WTC11 (cell line): ENCODE measurements around the gene PAAF1.

ENCODE experiments used
- ATF1 ChIP-seq: sonication (generic); formaldehyde crosslinking; IDR thresholded peaks from 2 replicates; pipeline ENCODE4 v1.8.1; 2023; ENCODE audit warnings: mild to moderate bottlenecking, moderate library complexity, missing genetic modification reagents
- CBFB ChIP-seq: sonication (generic); formaldehyde crosslinking; IDR thresholded peaks from 2 replicates; pipeline ENCODE4 v1.8.1; 2022; ENCODE audit warnings: mild to moderate bottlenecking, low read depth, missing genetic modification reagents
- CREB1 ChIP-seq: sonication (generic); formaldehyde crosslinking; IDR thresholded peaks from 2 replicates; pipeline ENCODE4 v1.8.0; 2023; ENCODE audit warnings: mild to moderate bottlenecking, missing genetic modification reagents
- FOXK1 ChIP-seq: sonication (generic); formaldehyde crosslinking; IDR thresholded peaks from 2 replicates; pipeline ENCODE4 v1.8.0; 2022; ENCODE audit warnings: mild to moderate bottlenecking, moderate library complexity, missing genetic modification reagents
- FOXP1 ChIP-seq: sonication (generic); formaldehyde crosslinking; IDR thresholded peaks from 2 replicates; pipeline ENCODE4 v1.8.0; 2022; ENCODE audit warnings: missing genetic modification reagents, mild to moderate bottlenecking, moderate library complexity, borderline replicate concordance
- RELA ChIP-seq: sonication (generic); formaldehyde crosslinking; IDR thresholded peaks from 2 replicates; pipeline ENCODE4 v1.8.1; 2022; ENCODE audit warnings: missing genetic modification reagents, mild to moderate bottlenecking, borderline replicate concordance
- SMAD4 ChIP-seq: sonication (generic); formaldehyde crosslinking; IDR thresholded peaks from 2 replicates; pipeline ENCODE4 v1.8.0; 2022; ENCODE audit warnings: mild to moderate bottlenecking, missing genetic modification reagents
- ZNF317 ChIP-seq: sonication (generic); formaldehyde crosslinking; IDR thresholded peaks from 2 replicates; pipeline ENCODE4 v1.8.1; 2023; ENCODE audit warnings: low read depth, mild to moderate bottlenecking, moderate library complexity, missing genetic modification reagents, borderline replicate concordance
- TF ChIP-seq, protein P1 (sequence below): fragments of 200-600 bp; IDR thresholded peaks from 2 replicates; pipeline ENCODE4 v1.8.0; 2022; ENCODE audit warnings: antibody characterized with exemption
- TF ChIP-seq, protein P2 (sequence below): fragments of 250-450 bp; sonication (Bioruptor Pico); IDR thresholded peaks from 2 replicates; pipeline ENCODE4 v2.1.2; 2022; ENCODE audit warnings: mild to moderate bottlenecking, moderate library complexity
- TF ChIP-seq, protein P3 (sequence below): sonication (generic); formaldehyde crosslinking; IDR thresholded peaks from 2 replicates; pipeline ENCODE4 v1.8.1; 2022; ENCODE audit warnings: mild to moderate bottlenecking, missing genetic modification reagents, moderate library complexity, borderline replicate concordance
- TF ChIP-seq, protein P4 (sequence below): sonication (generic); formaldehyde crosslinking; IDR thresholded peaks from 2 replicates; pipeline ENCODE4 v1.8.0; 2022; ENCODE audit warnings: mild to moderate bottlenecking, missing genetic modification reagents
- TF ChIP-seq, protein P5 (sequence below): fragments of 250-450 bp; sonication (Bioruptor Pico); IDR thresholded peaks from 2 replicates; pipeline ENCODE4 v1.8.0; 2021; ENCODE audit warnings: mild to moderate bottlenecking
- TF ChIP-seq, protein P6 (sequence below): sonication (generic); formaldehyde crosslinking; IDR thresholded peaks from 2 replicates; pipeline ENCODE4 v1.8.1; 2023; ENCODE audit warnings: mild to moderate bottlenecking, missing genetic modification reagents, moderate library complexity

DNA sequence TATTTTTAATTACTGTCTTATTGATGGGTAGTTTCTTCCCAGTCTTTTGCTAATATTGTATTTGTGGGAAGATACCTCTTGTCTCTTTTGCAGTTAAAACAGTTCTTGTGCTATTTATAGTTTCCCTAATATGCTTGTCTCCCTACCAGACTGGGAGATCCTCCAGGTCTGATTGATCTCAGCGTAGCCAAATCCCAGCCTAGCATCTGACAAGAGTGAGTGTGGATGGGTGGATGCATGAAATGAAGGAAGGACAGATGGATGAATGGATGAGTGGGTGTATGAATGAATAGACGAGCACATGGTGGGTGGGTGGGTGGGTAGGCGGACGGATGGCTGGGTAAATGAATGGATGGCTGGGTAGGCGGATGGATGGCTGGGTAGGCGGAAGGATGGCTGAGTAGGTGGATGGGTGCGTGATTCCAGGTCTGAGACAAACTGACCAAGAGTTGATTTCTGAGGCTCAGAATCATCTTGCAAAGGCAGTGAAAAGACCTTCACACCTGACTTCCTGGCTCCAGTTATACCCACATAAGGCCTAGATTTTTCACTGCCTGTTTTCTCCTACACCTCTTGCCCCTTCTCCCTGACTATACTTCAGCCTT lies 85.4 kb downstream of the PAAF1 start:
- TF ChIP-seq, protein P1, sequence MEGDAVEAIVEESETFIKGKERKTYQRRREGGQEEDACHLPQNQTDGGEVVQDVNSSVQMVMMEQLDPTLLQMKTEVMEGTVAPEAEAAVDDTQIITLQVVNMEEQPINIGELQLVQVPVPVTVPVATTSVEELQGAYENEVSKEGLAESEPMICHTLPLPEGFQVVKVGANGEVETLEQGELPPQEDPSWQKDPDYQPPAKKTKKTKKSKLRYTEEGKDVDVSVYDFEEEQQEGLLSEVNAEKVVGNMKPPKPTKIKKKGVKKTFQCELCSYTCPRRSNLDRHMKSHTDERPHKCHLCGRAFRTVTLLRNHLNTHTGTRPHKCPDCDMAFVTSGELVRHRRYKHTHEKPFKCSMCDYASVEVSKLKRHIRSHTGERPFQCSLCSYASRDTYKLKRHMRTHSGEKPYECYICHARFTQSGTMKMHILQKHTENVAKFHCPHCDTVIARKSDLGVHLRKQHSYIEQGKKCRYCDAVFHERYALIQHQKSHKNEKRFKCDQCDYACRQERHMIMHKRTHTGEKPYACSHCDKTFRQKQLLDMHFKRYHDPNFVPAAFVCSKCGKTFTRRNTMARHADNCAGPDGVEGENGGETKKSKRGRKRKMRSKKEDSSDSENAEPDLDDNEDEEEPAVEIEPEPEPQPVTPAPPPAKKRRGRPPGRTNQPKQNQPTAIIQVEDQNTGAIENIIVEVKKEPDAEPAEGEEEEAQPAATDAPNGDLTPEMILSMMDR = no peak
- no peak for TF ChIP-seq CBFB (CRISPR knock-in tag)
- TF ChIP-seq, protein P2, sequence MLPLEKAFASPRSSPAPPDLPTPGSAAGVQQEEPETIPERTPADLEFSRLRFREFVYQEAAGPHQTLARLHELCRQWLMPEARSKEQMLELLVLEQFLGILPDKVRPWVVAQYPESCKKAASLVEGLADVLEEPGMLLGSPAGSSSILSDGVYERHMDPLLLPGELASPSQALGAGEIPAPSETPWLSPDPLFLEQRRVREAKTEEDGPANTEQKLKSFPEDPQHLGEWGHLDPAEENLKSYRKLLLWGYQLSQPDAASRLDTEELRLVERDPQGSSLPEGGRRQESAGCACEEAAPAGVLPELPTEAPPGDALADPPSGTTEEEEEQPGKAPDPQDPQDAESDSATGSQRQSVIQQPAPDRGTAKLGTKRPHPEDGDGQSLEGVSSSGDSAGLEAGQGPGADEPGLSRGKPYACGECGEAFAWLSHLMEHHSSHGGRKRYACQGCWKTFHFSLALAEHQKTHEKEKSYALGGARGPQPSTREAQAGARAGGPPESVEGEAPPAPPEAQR (CRISPR knock-in tag) = no peak
- no peak for TF ChIP-seq FOXP1 (CRISPR knock-in tag)
- no peak for TF ChIP-seq ATF1 (CRISPR knock-in tag)
- TF ChIP-seq FOXK1 (CRISPR knock-in tag) = no peak
- no peak for TF ChIP-seq CREB1 (CRISPR knock-in tag)
- TF ChIP-seq RELA = no peak
- TF ChIP-seq, protein P3, sequence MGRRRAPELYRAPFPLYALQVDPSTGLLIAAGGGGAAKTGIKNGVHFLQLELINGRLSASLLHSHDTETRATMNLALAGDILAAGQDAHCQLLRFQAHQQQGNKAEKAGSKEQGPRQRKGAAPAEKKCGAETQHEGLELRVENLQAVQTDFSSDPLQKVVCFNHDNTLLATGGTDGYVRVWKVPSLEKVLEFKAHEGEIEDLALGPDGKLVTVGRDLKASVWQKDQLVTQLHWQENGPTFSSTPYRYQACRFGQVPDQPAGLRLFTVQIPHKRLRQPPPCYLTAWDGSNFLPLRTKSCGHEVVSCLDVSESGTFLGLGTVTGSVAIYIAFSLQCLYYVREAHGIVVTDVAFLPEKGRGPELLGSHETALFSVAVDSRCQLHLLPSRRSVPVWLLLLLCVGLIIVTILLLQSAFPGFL (CRISPR knock-in tag) = no peak
- TF ChIP-seq, protein P4, sequence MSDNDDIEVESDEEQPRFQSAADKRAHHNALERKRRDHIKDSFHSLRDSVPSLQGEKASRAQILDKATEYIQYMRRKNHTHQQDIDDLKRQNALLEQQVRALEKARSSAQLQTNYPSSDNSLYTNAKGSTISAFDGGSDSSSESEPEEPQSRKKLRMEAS = no peak
- TF ChIP-seq ZNF317 (CRISPR knock-in tag) = no peak
- TF ChIP-seq SMAD4 (CRISPR knock-in tag) = no peak
- TF ChIP-seq, protein P5, sequence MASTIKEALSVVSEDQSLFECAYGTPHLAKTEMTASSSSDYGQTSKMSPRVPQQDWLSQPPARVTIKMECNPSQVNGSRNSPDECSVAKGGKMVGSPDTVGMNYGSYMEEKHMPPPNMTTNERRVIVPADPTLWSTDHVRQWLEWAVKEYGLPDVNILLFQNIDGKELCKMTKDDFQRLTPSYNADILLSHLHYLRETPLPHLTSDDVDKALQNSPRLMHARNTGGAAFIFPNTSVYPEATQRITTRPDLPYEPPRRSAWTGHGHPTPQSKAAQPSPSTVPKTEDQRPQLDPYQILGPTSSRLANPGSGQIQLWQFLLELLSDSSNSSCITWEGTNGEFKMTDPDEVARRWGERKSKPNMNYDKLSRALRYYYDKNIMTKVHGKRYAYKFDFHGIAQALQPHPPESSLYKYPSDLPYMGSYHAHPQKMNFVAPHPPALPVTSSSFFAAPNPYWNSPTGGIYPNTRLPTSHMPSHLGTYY (CRISPR knock-in tag) = no peak
- TF ChIP-seq, protein P6, sequence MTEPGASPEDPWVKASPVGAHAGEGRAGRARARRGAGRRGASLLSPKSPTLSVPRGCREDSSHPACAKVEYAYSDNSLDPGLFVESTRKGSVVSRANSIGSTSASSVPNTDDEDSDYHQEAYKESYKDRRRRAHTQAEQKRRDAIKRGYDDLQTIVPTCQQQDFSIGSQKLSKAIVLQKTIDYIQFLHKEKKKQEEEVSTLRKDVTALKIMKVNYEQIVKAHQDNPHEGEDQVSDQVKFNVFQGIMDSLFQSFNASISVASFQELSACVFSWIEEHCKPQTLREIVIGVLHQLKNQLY (CRISPR knock-in tag) = no peak
